H9 (cell line): ENCODE results near the gene MED12. TPM values are rescaled to one million over a fixed set of nuclear protein-coding genes. Genes with fewer than 3 reads are reported as not detected.

Experiments
- DNase-seq: peaks from one replicate; pipeline ENCODE4 v3.0.0-alpha.2; 2017
- H2AFZ ChIP-seq: one replicate; pipeline ENCODE4 v1.6.1; 2013; ENCODE audit warnings: mild to moderate bottlenecking, low read length, control low read depth, moderate library complexity
- H2AK5ac ChIP-seq: 2 replicates; pipeline ENCODE4 v1.6.1; 2013; ENCODE audit warnings: low read length, control low read depth, mixed read lengths; ENCODE audit not compliant: insufficient read length
- H2BK120ac ChIP-seq: one replicate; pipeline ENCODE4 v1.6.1; 2013; ENCODE audit warnings: low read depth, mild to moderate bottlenecking, low read length, control low read depth, inconsistent platforms; ENCODE audit not compliant: poor library complexity, severe bottlenecking
- H2BK12ac ChIP-seq: 2 replicates; pipeline ENCODE4 v1.6.1; 2013; ENCODE audit warnings: low read length, control low read depth, mixed read lengths, low read depth; ENCODE audit not compliant: insufficient read length
- H2BK15ac ChIP-seq: 2 replicates; pipeline ENCODE4 v1.6.1; 2013; ENCODE audit warnings: low read depth, low read length, control low read depth
- H2BK20ac ChIP-seq: one replicate; pipeline ENCODE4 v1.6.1; 2013; ENCODE audit warnings: low read depth, mild to moderate bottlenecking, low read length, control low read depth, inconsistent platforms; ENCODE audit not compliant: poor library complexity, severe bottlenecking
- H2BK5ac ChIP-seq: 2 replicates; pipeline ENCODE4 v1.6.1; 2013; ENCODE audit warnings: low read length, control low read depth, mixed read lengths; ENCODE audit not compliant: insufficient read length
- H3K14ac ChIP-seq: 2 replicates; pipeline ENCODE4 v1.6.1; 2013; ENCODE audit warnings: low read length, control low read depth; ENCODE audit not compliant: insufficient read depth
- H3K18ac ChIP-seq: 2 replicates; pipeline ENCODE4 v1.6.1; 2013; ENCODE audit warnings: low read depth, mild to moderate bottlenecking, mixed read lengths, low read length, control low read depth; ENCODE audit not compliant: insufficient read length
- H3K23ac ChIP-seq: 2 replicates; pipeline ENCODE4 v1.6.1; 2013; ENCODE audit warnings: low read length, control low read depth, mixed read lengths, low read depth; ENCODE audit not compliant: insufficient read length
- H3K23me2 ChIP-seq: 2 replicates; pipeline ENCODE4 v1.6.1; 2013; ENCODE audit warnings: low read depth, mild to moderate bottlenecking, mixed read lengths, low read length, control low read depth; ENCODE audit not compliant: insufficient read length, poor library complexity, severe bottlenecking
- H3K27ac ChIP-seq: 2 replicates; pipeline ENCODE4 v1.5.1; 2013; ENCODE audit warnings: low read length, control low read depth, mixed read lengths, low read depth; ENCODE audit not compliant: insufficient read length
- H3K27me3 ChIP-seq: 2 replicates; pipeline ENCODE4 v1.6.1; 2013; ENCODE audit warnings: low read length, control low read depth, inconsistent platforms; ENCODE audit not compliant: insufficient read depth
- H3K4ac ChIP-seq: 2 replicates; pipeline ENCODE4 v1.6.1; 2013; ENCODE audit warnings: low read depth, mild to moderate bottlenecking, control low read depth, inconsistent platforms, low read length, moderate library complexity
- H3K4me1 ChIP-seq: 2 replicates; pipeline ENCODE4 v1.6.1; 2013; ENCODE audit warnings: low read length, control low read depth, inconsistent platforms; ENCODE audit not compliant: insufficient read depth
- H3K4me2 ChIP-seq: 2 replicates; pipeline ENCODE4 v1.6.1; 2013; ENCODE audit warnings: low read length, control low read depth, mixed read lengths; ENCODE audit not compliant: insufficient read length, insufficient read depth
- H3K56ac ChIP-seq: 2 replicates; pipeline ENCODE4 v1.6.1; 2013; ENCODE audit warnings: low read depth, mild to moderate bottlenecking, mixed read lengths, low read length, control low read depth; ENCODE audit not compliant: insufficient read length
- H3K79me1 ChIP-seq: 2 replicates; pipeline ENCODE4 v1.6.1; 2013; ENCODE audit warnings: low read depth, mild to moderate bottlenecking, moderate library complexity, low read length, control low read depth, inconsistent platforms; ENCODE audit not compliant: insufficient read depth, poor library complexity, severe bottlenecking
- H3K79me2 ChIP-seq: 2 replicates; pipeline ENCODE4 v1.6.1; 2013; ENCODE audit warnings: low read length, control low read depth, inconsistent platforms; ENCODE audit not compliant: insufficient read depth
- H3K9ac ChIP-seq: 2 replicates; pipeline ENCODE4 v1.6.1; 2013; ENCODE audit warnings: low read length, control low read depth, mixed read lengths; ENCODE audit not compliant: insufficient read length; ENCODE audit errors: extremely low read depth
- H3K9me3 ChIP-seq: one replicate; pipeline ENCODE4 v1.6.1; 2013; ENCODE audit warnings: low read depth, low read length, inconsistent platforms; ENCODE audit not compliant: control insufficient read depth
- H3T11ph ChIP-seq: one replicate; pipeline ENCODE4 v1.6.1; 2013; ENCODE audit warnings: mild to moderate bottlenecking, low read length, control low read depth, inconsistent platforms
- H4K20me1 ChIP-seq: one replicate; pipeline ENCODE4 v1.6.1; 2013; ENCODE audit not compliant: control insufficient read depth, insufficient read length, insufficient read depth
- H4K5ac ChIP-seq: 2 replicates; pipeline ENCODE4 v1.6.1; 2013; ENCODE audit warnings: low read depth, mild to moderate bottlenecking, mixed read lengths, low read length, control low read depth; ENCODE audit not compliant: insufficient read length
- H4K8ac ChIP-seq: replicated peaks from 2 replicates; pipeline ENCODE4 v1.6.1; 2013; ENCODE audit warnings: low read length, control low read depth, mixed read lengths, low read depth; ENCODE audit not compliant: insufficient read length
- H4K91ac ChIP-seq: 2 replicates; pipeline ENCODE4 v1.6.1; 2013; ENCODE audit warnings: low read depth, mild to moderate bottlenecking, moderate library complexity, mixed read lengths, low read length, control low read depth; ENCODE audit not compliant: insufficient read length
- H3K27ac Mint-ChIP-seq, 3 experiments: 2 replicates in 2 of 3; 3 replicates in 1 of 3; pipeline ENCODE4 v1.8.0; 2020 to 2021; ENCODE audit warnings: mixed read lengths in 3 of 3, mild to moderate bottlenecking in 1 of 3, moderate library complexity in 1 of 3
- H3K27me3 Mint-ChIP-seq: 2 replicates; pipeline ENCODE4 v1.8.0; 2021; ENCODE audit warnings: low read depth, mild to moderate bottlenecking, moderate library complexity, mixed read lengths
- H3K36me3 Mint-ChIP-seq, 3 experiments: 2 replicates in 2 of 3; 3 replicates in 1 of 3; pipeline ENCODE4 v1.8.0; 2020 to 2021; ENCODE audit warnings: low read depth in 3 of 3, mixed read lengths in 3 of 3; ENCODE audit not compliant: insufficient read depth in 1 of 3
- H3K4me1 Mint-ChIP-seq, 2 experiments: 2 replicates each; pipeline ENCODE4 v1.8.0; 2020; ENCODE audit warnings: mixed read lengths in 2 of 2
- H3K4me3 Mint-ChIP-seq, 2 experiments: 2 replicates in 1 of 2; 3 replicates in 1 of 2; pipeline ENCODE4 v1.8.0; 2020 to 2021; ENCODE audit warnings: mild to moderate bottlenecking in 2 of 2, mixed read lengths in 2 of 2, moderate library complexity in 1 of 2
- H3K9me3 Mint-ChIP-seq, 2 experiments: 2 replicates in 1 of 2; 3 replicates in 1 of 2; pipeline ENCODE4 v1.8.0; 2020; ENCODE audit warnings: mild to moderate bottlenecking in 2 of 2, mixed read lengths in 2 of 2, moderate library complexity in 1 of 2
- WGBS: extraction: QIAGEN DNeasy Blood & Tissue Kit; methylation state at CpG from one replicate; pipeline ENCODE4 v1.1.7; 2013; ENCODE audit warnings: missing lambda C conversion rate, low lambda C conversion rate, mixed read lengths; ENCODE audit not compliant: insufficient read length; ENCODE audit errors: extremely low coverage; 5-methylcytosine and 5-hydroxymethylcytosine counted together
- total RNA-seq: library from RNA; stranded (reverse); gene quantifications from 2 replicates; pipeline ENCODE4 v1.2.1, GENCODE V29; 2021
- TF ChIP-seq, protein P1 (sequence below): fragments of 200-600 bp; sonication (generic); conservative IDR thresholded peaks from 3 replicates; pipeline ENCODE4 v1.8.0; 2021; ENCODE audit warnings: antibody characterized with exemption, mild to moderate bottlenecking

The MED12 gene
- total RNA-seq, 1 experiment from 2014 or later, result 33.0 TPM

GRCh38 chrX:71184092-71184491, 65.7 kb downstream of the MED12 start:
- no peaks in the 10 kb centered on the region for H3K79me2 ChIP-seq
- no peaks in the 10 kb centered on the region for H3K79me1 ChIP-seq
- H2BK20ac ChIP-seq, result no peak overlapping the region
- H3K14ac ChIP-seq, result no peak overlapping the region
- Mint-ChIP-seq H3K9me3 (peaks cover 51 to 60% of the 10 kb centered on the region in 2 experiments), H3K4me3 (no peak overlapping the region), H3K27ac (no peak overlapping the region), H3K4me1 (peaks cover 18 to 22% of the 10 kb centered on the region in 2 experiments), H3K27me3 (no peaks in the 10 kb centered on the region; the same call in none of the 2 replicates), H3K36me3 (peaks cover 0 to 3% (median 0%) of the 10 kb centered on the region in 3 experiments; a peak in 3 of 7 replicates)
- TF ChIP-seq, protein P1, sequence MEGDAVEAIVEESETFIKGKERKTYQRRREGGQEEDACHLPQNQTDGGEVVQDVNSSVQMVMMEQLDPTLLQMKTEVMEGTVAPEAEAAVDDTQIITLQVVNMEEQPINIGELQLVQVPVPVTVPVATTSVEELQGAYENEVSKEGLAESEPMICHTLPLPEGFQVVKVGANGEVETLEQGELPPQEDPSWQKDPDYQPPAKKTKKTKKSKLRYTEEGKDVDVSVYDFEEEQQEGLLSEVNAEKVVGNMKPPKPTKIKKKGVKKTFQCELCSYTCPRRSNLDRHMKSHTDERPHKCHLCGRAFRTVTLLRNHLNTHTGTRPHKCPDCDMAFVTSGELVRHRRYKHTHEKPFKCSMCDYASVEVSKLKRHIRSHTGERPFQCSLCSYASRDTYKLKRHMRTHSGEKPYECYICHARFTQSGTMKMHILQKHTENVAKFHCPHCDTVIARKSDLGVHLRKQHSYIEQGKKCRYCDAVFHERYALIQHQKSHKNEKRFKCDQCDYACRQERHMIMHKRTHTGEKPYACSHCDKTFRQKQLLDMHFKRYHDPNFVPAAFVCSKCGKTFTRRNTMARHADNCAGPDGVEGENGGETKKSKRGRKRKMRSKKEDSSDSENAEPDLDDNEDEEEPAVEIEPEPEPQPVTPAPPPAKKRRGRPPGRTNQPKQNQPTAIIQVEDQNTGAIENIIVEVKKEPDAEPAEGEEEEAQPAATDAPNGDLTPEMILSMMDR, result no peak
- peaks cover 4% of the 10 kb centered on the region for H3K4me1 ChIP-seq
- no peak overlapping the region for H4K5ac ChIP-seq
- H2BK12ac ChIP-seq, result no peak overlapping the region
- no peak overlapping the region for H2AFZ ChIP-seq
- no peak overlapping the region for H2AK5ac ChIP-seq
- H3K9ac ChIP-seq, result no peak overlapping the region
- no peak overlapping the region for H4K91ac ChIP-seq
- no peak overlapping the region for H3K27ac ChIP-seq
- no CpG with 5 or more reads among the region's 5 CpGs for WGBS
- no peak overlapping the region for H2BK15ac ChIP-seq
- no peak overlapping the region for H3K18ac ChIP-seq
- no peaks in the 10 kb centered on the region for H3K27me3 ChIP-seq
- no peaks in the 10 kb centered on the region for H4K20me1 ChIP-seq
- no peak overlapping the region for H3K4ac ChIP-seq
- H3K23ac ChIP-seq, result no peak overlapping the region
- H3K23me2 ChIP-seq, result peaks cover 9% of the 10 kb centered on the region
- H3K9me3 ChIP-seq, result peaks cover 5% of the 10 kb centered on the region
- H2BK5ac ChIP-seq, result no peak overlapping the region
- no peak overlapping the region for H2BK120ac ChIP-seq
- no peak overlapping the region for H3K4me2 ChIP-seq
- DNase-seq, result no peak
- no peak overlapping the region for H3T11ph ChIP-seq
- no peak overlapping the region for H3K56ac ChIP-seq
- no peak overlapping the region for H4K8ac ChIP-seq
